NOMO-1 treated with DMSO at 0.1 percent for 48 hours (cell line): ENCODE measurements around the gene NRARP.
A peak's percentile ranks its signal among the peaks of the same experiment; 100 is the strongest.
"Not testable (repeated sequence)": the region's sequence is repeated elsewhere in the genome, so short reads cannot be mapped to it uniquely, and the experiment has no call there.

Source experiments
- DNase-seq: peaks from one replicate; lab custom pipeline; 2025; ENCODE audit not compliant: unreplicated experiment; lab: John Stamatoyannopoulos, UW

Gene NRARP

DNA sequence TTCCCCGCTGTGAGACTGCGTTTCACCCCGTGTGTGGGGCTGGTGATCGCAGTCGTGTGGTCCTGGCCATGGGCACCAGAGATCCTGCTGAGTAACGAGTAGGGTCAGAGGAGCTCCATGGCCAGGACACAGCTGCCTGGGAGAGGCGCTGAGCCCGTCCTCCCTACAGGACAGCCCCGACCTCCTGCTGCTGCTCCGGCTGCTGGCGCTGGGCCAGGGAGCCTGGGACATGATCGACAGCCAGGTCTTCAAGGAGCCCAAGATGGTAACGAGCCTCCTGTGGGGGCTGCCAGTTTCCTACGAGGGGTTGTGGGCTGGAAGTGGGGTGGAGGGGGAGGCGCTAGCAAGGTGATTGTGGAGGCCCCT is 35.9 kb downstream of the NRARP start:
- DNase-seq = no peak

GRCh38 chr9:137265496-137266161 is 36.4 kb downstream of the NRARP start:
- DNase-seq = no peak

- DNase-seq = no peak
Observed at GRCh38 chr9:137264067-137264466, 38.0 kb downstream of the NRARP start.

DNA sequence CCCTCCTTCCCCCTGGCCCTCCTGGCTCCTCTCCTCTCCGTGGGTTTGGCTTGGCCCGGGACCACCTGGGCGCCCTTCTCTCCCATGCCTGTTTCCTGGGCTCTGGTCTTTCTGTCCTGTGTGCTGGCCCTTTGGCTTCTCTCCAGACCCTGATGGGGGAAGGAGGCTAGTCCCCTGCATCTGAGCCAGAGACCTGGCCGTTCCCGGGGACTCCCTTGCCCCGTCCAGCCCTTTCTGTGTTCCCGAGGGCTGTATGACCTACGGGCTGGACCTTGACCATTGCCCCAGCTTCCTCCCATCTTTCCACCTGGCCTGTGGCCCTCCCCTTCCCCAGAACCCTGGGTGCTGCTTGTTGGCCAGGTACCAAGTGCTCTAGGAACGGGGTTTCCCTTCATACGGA is 38.6 kb downstream of the NRARP start:
- no peak for DNase-seq

DNA sequence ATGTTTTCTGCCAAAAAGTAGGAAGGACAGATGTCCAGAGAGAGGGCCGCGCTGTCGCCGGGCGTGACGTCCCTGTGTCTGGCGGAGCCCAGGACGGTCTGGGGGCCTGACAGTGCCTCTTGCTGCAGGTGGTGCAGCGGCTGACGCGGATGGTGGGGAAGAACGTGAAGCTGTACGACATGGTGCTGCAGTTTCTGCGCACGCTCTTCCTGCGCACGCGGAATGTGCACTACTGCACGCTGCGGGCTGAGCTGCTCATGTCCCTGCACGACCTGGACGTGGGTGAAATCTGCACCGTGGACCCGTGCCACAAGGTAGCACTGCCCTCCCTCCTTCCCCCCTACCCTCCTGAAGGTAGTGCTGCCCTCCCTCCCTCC is 39.2 kb downstream of the NRARP start:
- no peak for DNase-seq

DNA sequence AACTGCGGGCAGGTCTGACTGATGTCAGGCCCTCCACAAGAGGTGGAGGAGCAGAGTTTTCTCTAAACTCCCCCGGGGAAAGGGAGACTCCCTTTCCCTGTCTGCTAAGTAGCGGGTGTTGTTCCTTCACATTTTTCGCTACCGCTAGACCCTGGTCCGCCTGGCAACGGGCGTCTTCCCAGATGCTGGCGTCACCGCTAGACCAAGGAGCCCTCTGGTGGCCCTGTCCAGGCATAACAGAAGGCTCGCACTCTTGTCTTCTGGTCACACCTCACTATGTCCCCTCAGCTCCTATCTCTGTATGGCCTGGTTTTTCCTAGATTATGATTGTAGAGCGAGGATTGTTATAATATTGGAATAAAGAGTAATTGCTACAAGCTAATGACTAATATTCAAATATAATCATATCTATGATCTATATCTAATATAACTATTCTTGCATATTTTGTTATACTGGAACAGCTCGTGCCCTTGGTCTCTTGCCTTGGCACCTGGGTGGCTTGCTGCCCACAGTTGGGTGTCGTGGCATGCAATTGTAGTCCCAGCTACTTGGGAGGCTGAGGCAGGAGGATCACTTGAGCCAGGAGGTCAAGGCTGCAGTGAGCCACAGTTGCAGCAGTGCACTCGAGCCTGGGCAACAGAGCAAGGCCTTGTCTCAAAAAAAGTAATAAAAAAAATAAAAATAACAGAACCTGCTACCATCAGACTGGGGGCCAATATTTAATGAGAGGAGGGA is 39.7 kb downstream of the NRARP start:
- not testable (repeated sequence) for DNase-seq

GRCh38 chr9:137256856-137257255 is 45.2 kb downstream of the NRARP start:
- DNase-seq = no peak

DNA sequence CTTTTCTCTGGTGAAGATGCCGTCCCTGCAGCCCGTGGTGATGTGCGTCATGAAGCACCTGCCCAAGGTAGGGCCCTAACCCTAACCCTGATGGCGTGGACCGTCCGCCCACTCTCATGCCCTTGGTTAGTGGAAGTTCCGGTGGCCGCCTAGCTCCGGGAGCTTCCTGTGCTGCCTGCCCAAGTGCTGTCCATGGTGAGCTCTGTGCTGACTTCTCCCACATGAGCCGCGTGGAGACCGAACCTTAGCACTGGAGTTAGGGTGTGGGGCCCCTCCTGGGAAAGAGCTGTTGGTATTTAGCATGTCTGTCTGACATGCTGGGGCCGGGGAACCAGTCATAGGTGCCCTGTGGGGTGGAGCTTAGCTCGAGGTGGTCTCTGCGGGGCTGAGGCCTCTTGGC is 45.7 kb downstream of the NRARP start:
- no peak for DNase-seq

GRCh38 chr9:137255448-137256114 is 46.5 kb downstream of the NRARP start:
- DNase-seq = peak; percentile 46

DNA sequence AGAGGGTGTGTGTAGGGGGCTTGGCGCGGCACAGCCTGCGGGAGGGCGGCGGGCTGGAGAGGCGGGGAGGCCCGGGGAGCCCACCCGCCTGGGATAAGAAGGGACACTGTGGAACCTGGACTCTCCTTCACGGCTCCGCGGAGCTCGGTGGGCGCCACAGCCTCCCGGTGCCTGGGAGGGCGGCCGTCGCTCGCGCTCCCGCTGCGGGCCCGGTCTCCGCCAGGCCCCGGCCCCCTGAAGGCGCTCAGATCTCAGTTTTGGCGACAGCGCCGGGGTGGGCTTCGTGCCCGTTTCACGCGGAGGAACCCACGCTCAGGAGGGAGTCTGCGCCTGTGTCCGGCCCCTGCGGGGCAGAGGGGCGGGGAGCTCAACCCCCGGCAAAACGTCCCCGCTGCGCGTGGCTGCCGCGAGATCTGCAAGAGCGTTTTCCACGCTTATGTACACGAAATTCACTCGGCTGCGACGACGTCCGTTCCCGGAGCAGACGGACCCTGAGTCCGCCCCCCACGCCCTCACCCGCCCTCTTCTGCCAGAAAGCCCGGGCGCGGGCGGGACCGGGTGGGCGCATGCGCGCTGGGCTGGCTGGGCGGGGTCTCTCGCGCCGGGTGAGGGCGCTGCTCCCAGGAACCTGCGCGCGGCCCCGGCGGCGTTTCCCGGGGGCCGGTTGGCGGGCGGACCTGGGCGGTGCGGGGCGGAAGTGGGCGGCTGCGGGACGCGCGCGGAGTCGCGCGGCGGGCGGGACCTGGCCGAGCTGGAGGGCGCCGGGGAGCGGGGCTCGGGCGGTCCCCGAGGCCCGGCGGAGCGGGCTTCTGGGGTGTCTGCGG is 47.2 kb downstream of the NRARP start, which contains the start of gene NELFB:
NELFB (plus strand) TSS at position 704 of the 824 bp plus-strand sequence.
- DNase-seq = peak; percentile 86

- DNase-seq = no peak
Observed at GRCh38 chr9:137253717-137254623, 48.1 kb downstream of the NRARP start.

GRCh38 chr9:137252555-137253506 is 49.2 kb downstream of the NRARP start:
- DNase-seq = no peak

DNA sequence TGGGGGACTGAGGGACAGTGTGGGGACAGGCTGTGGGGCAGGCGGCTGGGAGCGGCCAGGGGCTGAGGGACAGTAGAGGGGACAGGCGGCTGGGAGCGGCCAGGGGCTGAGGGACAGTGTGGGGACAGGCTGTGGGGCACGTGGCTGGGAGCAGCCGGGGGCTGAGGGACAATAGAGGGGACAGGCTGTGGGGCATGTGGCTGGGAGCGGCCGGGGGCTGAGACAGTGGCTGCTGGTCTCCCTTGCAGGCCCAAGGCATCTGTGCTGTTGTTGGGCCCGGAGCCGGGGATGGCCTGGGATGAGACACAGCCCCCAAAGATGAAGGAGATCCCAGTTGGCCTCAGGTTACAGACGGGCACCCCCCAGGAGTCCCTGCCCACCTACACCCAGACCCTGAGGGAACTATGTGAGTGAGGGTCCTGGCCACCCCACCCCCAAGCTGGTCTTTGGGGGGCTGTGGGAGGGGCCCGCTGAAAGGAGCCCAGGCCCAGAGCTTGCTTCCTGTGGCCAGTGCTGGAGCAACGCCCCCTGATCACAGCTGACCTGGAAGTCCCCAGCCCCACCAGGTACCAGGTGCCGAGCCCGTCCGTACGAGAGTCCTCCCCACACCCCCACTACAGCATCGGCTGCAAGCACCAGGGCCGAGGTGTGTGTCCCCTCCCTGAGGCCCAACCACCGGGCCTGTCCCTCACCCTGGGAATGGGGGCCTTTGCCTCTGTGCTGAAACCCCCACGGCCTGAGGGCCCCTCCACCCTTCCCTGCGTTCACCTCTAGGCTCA is 50.4 kb downstream of the NRARP start:
- DNase-seq = no peak

DNA sequence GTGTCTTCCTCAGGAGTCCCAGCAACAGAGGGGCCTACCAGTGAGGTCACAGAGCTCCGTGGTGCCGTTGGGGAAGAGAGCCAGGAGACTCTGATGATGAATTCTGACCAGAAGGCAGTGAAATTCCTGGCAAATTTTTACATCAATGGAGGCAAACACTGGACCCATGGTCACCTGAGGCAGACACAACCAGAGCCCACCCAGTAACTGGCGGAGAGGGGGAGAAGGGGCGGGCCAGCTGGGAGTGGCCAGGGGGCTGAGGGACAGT is 50.9 kb downstream of the NRARP start, which contains the start of gene STPG3:
STPG3 (plus strand) TSS at position 93 of the 268 bp plus-strand sequence; CDS start at position 94, 1 bp downstream.
- no peak for DNase-seq

DNA sequence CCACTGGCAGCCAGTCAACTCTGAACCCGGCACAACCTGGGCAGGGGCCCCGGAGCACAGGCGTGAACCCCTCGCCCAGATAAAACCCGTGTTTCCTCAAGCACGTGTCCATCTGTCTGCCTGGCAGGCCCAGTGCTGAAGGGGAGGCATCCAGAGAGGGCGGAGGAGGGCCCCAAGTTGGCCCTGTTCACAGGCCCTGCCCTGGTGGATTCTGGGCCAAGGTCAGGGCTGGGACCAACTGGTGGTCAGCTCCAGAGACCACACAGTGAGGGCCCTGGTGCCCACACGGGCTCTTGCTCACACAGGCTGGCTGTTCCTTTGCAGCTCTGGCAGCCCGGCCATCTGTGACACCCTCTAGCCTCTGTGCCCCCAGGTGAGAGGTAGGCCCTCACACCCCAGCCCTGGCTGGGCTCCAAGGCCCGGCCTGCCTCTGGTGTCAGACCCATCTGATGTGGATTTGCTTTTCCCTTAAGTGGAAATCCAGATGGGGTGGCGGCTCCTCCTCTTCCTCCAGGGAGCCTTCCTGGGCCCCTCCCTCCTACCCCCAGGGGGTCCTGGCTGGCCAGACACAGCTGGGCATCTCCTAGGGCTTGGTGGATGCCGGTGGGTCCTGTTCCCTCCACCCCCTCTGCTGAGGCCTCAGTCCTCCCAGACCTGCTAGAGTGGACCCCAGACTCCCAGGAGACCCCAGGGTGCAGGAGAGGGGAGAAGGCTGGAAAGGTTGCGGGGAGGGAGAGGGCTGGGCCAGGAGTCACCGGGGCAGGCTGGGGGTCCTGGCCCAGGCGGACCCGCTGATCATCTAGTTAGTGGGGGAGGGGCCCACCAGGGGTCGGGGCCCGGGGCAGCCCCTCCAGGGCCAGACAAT is 51.5 kb downstream of the NRARP start:
- no peak for DNase-seq
